VCaP (cell line): ENCODE measurements around the gene TSSK3.

Experiments
- H3K27ac ChIP-seq: fragments of 450-650 bp; 2 replicates; pipeline ENCODE4 v1.5.1; 2017
- TF ChIP-seq, protein P1 (sequence below): fragments of 450-650 bp; conservative IDR thresholded peaks from 2 replicates; pipeline ENCODE4 v1.5.1; 2017; ENCODE audit warnings: mild to moderate bottlenecking, moderate library complexity

TSSK3 gene

DNA sequence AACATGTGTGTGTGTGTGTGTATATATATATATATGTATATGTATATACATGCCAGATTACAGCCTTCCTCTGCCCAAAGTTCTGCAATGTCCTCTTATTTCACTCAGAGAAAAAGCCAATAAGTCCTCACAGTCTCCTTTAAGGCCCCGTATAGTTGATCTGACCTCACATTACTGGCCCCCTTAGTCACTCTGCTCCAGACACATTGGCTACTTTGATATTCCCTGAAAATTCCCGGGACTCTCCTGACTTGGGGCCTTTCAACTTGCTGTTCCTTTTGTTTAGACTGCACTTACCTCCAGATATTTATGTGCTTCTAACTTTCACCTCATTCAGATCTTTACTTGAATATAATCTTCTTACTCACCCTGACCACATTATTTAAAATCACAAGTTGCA, 36.1 kb downstream of the TSSK3 start:
- no peak overlapping the region for H3K27ac ChIP-seq
- TF ChIP-seq, protein P1, sequence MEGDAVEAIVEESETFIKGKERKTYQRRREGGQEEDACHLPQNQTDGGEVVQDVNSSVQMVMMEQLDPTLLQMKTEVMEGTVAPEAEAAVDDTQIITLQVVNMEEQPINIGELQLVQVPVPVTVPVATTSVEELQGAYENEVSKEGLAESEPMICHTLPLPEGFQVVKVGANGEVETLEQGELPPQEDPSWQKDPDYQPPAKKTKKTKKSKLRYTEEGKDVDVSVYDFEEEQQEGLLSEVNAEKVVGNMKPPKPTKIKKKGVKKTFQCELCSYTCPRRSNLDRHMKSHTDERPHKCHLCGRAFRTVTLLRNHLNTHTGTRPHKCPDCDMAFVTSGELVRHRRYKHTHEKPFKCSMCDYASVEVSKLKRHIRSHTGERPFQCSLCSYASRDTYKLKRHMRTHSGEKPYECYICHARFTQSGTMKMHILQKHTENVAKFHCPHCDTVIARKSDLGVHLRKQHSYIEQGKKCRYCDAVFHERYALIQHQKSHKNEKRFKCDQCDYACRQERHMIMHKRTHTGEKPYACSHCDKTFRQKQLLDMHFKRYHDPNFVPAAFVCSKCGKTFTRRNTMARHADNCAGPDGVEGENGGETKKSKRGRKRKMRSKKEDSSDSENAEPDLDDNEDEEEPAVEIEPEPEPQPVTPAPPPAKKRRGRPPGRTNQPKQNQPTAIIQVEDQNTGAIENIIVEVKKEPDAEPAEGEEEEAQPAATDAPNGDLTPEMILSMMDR, result no peak

DNA sequence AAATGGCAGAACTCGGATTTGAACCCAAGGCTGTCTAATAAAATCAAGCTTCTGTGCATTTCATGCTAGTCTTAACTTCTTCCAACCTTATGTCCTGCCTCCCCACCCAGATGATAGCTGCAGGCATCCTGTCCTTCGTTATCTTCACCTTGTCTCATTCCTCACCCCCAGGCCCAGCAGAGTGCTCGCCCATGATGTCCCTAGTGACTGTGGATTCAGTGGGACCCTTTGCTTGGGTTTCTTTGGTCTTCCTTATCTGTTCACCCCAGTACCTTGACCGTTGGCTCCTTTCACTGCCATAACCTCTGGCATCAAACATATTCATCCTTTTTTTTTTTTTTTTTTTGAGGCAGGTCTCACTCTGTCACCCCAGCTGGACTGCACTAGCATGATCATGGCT, 37.5 kb downstream of the TSSK3 start:
- TF ChIP-seq, protein P1, result no peak
- no peak overlapping the region for H3K27ac ChIP-seq

DNA sequence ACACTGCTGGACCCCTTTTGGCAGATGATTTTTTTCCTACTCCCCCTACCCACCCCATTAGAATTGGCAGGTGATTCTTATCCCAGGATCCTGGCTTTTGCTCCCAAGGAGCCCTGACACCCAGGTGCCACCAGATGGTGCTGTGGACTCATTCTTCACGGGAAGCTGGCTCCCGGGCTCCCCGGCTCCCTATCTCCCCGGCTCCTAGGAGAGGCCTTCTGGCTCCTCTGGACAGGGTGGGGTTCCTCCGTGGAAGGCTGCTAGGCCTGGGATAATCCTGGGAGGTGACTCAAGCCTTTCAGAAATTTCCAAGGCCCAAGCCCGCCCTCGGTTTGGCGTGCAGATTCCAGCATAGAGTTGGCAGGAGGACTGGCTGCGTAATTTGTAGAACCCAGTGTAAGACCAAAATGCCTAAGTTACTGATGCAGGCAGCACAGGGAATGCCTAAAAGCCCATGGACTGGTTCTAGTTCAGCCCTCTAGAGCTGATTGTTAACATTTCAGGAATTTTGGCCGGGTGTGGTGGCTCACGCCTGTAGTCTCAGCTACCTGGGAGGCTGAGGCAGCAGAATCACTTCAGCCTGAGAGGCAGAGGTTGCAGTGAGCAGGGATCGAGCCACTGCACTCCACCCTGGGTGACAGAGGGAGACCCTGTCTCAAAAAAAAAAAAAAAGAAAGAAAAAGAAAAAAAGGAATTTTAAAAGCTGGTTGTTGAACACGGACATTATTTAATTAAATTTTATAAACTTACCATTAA, 38.7 kb downstream of the TSSK3 start:
- H3K27ac ChIP-seq, result peak overlapping the region; percentile 42; the same call in 1 of the 2 replicates

GRCh38 chr1:32404946-32405345, 42.6 kb downstream of the TSSK3 start:
- no peak overlapping the region for H3K27ac ChIP-seq
- TF ChIP-seq, protein P1, result no peak

More for the DNA sequence above, 38.7 kb downstream of the TSSK3 start:
- TF ChIP-seq, protein P1, result peak; percentile 91

- no peak overlapping the region for H3K27ac ChIP-seq
- TF ChIP-seq, protein P1, result no peak
These were observed 43.5 kb downstream of the TSSK3 start for GRCh38 chr1:32405672-32406467.

- no peak overlapping the region for H3K27ac ChIP-seq
- TF ChIP-seq, protein P1, result no peak
These were observed 44.3 kb downstream of the TSSK3 start for GRCh38 chr1:32406629-32407111.

DNA sequence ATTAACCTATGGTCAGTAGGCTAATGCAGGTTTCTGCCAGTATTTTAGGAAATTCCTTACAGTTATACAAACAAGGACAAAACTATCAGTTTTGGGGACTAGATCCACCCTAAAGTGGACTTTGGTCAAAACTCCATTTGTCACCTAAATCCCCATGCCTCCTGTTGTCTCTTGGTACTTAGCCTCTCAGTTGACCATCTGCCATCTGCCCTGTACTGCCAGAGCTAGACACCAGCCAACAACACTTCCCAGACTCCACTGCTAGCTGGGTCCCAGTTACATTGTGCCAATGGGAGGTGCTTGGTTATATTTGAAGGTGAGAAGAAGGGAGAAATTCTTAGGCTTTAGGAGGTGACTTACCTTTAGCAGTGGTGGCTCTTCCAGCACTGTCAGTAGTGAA, 48.9 kb downstream of the TSSK3 start:
- TF ChIP-seq, protein P1, result no peak
- H3K27ac ChIP-seq, result no peak overlapping the region
